ENCODE data around the gene VWF.
"Not testable (repeated sequence)": the region's sequence is repeated elsewhere in the genome, so short reads cannot be mapped to it uniquely, and the experiment has no call there.

GRCh38 chr12:6015271-6015670, 109.2 kb downstream of the VWF start:
- not testable (repeated sequence) for TF ChIP-seq CTCF (IDR thresholded peaks at IDR 0.05; ENCODE audit: low read length); EZH2 (IDR thresholded peaks at IDR 0.05; ENCODE audit: borderline replicate concordance, low read length)

Data from OCI-LY1 (cell line).